HL-60 (cell line): Measurements from ENCODE around the gene ADAMTSL3.

Source experiments
- DNase-seq, 2 experiments: peaks; one replicate each; pipeline ENCODE4 v3.0.0-alpha.2; 2010 to 2020; ENCODE audit warnings: low read depth in 1 of 2, low spot score in 1 of 2
- H3K27ac ChIP-seq: fragments of 250-450 bp; sonication (Bioruptor Pico); replicated peaks from 2 replicates; pipeline ENCODE4 v1.5.1; 2020; ENCODE audit warnings: mild to moderate bottlenecking, moderate library complexity
- H3K27me3 ChIP-seq: fragments of 250-450 bp; sonication (Bioruptor Pico); 2 replicates; pipeline ENCODE4 v1.5.1; 2021; ENCODE audit warnings: mild to moderate bottlenecking, moderate library complexity; ENCODE audit not compliant: insufficient read depth, poor library complexity, severe bottlenecking
- H3K4me3 ChIP-seq: replicated peaks from 2 replicates; pipeline ENCODE4 v1.5.1; 2011; ENCODE audit warnings: mild to moderate bottlenecking, control low read depth, low read length; ENCODE audit not compliant: insufficient read depth
- GABPA ChIP-seq: IDR thresholded peaks from 2 replicates; pipeline ENCODE4 v1.6.1; 2012; ENCODE audit warnings: low read depth
- POLR2AphosphoS5 ChIP-seq: IDR thresholded peaks from 2 replicates; pipeline ENCODE4 v1.6.1; 2012; ENCODE audit warnings: low read depth
- REST ChIP-seq: IDR thresholded peaks from 2 replicates; pipeline ENCODE4 v1.6.1; 2012; ENCODE audit warnings: low read depth; ENCODE audit not compliant: insufficient replicate concordance
- SPI1 ChIP-seq: IDR thresholded peaks from 2 replicates; pipeline ENCODE4 v1.6.1; 2012; ENCODE audit warnings: low read depth, mild to moderate bottlenecking, borderline replicate concordance
- TF ChIP-seq, protein P1 (sequence below): IDR thresholded peaks from one replicate; pipeline ENCODE4 v1.5.1; 2011; ENCODE audit warnings: low read length, control low read depth, inconsistent platforms; ENCODE audit not compliant: insufficient read depth

ADAMTSL3 gene

DNA sequence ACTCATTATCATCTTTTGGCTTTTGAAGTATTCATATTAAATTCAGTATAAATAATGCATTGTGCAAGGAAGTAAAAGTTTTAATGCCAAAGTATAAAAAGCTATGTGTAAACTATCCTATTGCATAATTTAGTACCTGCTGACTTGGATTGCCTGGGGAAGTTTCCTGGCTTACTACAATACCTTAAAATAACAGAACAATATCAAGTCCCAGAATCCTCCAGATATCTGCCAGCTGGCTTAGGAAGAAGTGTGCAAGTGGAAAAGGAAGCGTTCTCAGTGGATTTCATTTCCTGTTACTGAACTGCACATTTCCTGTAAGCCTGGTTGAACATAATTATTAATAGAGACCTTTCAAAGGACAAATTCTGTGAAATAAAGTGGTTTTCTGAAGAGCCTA, 236.7 kb downstream of the ADAMTSL3 start:
- DNase-seq, result no peak
- TF ChIP-seq REST, result no peak
- no peak for TF ChIP-seq POLR2AphosphoS5
- TF ChIP-seq, protein P1, sequence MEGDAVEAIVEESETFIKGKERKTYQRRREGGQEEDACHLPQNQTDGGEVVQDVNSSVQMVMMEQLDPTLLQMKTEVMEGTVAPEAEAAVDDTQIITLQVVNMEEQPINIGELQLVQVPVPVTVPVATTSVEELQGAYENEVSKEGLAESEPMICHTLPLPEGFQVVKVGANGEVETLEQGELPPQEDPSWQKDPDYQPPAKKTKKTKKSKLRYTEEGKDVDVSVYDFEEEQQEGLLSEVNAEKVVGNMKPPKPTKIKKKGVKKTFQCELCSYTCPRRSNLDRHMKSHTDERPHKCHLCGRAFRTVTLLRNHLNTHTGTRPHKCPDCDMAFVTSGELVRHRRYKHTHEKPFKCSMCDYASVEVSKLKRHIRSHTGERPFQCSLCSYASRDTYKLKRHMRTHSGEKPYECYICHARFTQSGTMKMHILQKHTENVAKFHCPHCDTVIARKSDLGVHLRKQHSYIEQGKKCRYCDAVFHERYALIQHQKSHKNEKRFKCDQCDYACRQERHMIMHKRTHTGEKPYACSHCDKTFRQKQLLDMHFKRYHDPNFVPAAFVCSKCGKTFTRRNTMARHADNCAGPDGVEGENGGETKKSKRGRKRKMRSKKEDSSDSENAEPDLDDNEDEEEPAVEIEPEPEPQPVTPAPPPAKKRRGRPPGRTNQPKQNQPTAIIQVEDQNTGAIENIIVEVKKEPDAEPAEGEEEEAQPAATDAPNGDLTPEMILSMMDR, result no peak
- no peak for TF ChIP-seq GABPA
- TF ChIP-seq SPI1, result no peak
- Histone ChIP-seq H3K4me3 (no peak overlapping the region), H3K27me3 (no peaks in the 10 kb centered on the region), H3K27ac (no peak overlapping the region)

GRCh38 chr15:83892498-83892897, 238.6 kb downstream of the ADAMTSL3 start:
- no peaks in the 10 kb centered on the region for H3K27me3 ChIP-seq
- no peak for TF ChIP-seq POLR2AphosphoS5
- TF ChIP-seq SPI1, result no peak
- TF ChIP-seq GABPA, result no peak
- TF ChIP-seq, protein P1, result no peak
- TF ChIP-seq REST, result no peak
- H3K4me3 ChIP-seq, result no peak overlapping the region
- no peak overlapping the region for H3K27ac ChIP-seq
- DNase-seq, result no peak

GRCh38 chr15:83893308-83893707, 239.4 kb downstream of the ADAMTSL3 start:
- no peak overlapping the region for H3K4me3 ChIP-seq
- no peak for DNase-seq
- TF ChIP-seq SPI1, result no peak
- no peak for TF ChIP-seq GABPA
- TF ChIP-seq POLR2AphosphoS5, result no peak
- TF ChIP-seq, protein P1, result no peak
- no peak for TF ChIP-seq REST

More at GRCh38 chr15:83893308-83893707, 239.4 kb downstream of the ADAMTSL3 start:
- Histone ChIP-seq H3K27ac (no peak overlapping the region), H3K27me3 (no peaks in the 10 kb centered on the region)
